Karpas-422 (cell line): ENCODE measurements around the gene GULP1. TPM values are rescaled to one million over a fixed set of nuclear protein-coding genes. Genes with fewer than 3 reads are reported as not detected.

Experiments
- DNase-seq: peaks from one replicate; pipeline ENCODE4 v3.0.0-alpha.2; 2015
- H2AFZ ChIP-seq: fragments of 200-600 bp; sonication (generic); 2 replicates; pipeline ENCODE4 v1.6.1; 2014; ENCODE audit warnings: antibody characterized with exemption, low read length, mixed read lengths
- H3K27ac ChIP-seq: fragments of 200-600 bp; sonication (generic); 2 replicates; pipeline ENCODE4 v1.5.1; 2014; ENCODE audit warnings: mild to moderate bottlenecking, low read length, moderate library complexity
- H3K27me3 ChIP-seq: fragments of 200-600 bp; sonication (generic); 2 replicates; pipeline ENCODE4 v1.6.1; 2014; ENCODE audit warnings: low read length, mixed read lengths
- H3K36me3 ChIP-seq: fragments of 200-600 bp; sonication (generic); 2 replicates; pipeline ENCODE4 v1.6.1; 2014; ENCODE audit warnings: low read length, mixed read lengths; ENCODE audit not compliant: insufficient read depth
- H3K4me1 ChIP-seq: fragments of 200-600 bp; sonication (generic); 2 replicates; pipeline ENCODE4 v1.6.1; 2014; ENCODE audit warnings: mild to moderate bottlenecking, low read length, mixed read lengths
- H3K4me2 ChIP-seq: fragments of 200-600 bp; sonication (generic); 2 replicates; pipeline ENCODE4 v1.6.1; 2014; ENCODE audit warnings: low read length, low read depth, mild to moderate bottlenecking; ENCODE audit not compliant: poor library complexity, severe bottlenecking
- H3K4me3 ChIP-seq: fragments of 200-600 bp; sonication (generic); 2 replicates; pipeline ENCODE4 v1.5.1; 2014; ENCODE audit warnings: mild to moderate bottlenecking, antibody characterized with exemption, low read length, mixed read lengths
- H3K79me2 ChIP-seq: fragments of 200-600 bp; sonication (generic); 2 replicates; pipeline ENCODE4 v1.6.1; 2014; ENCODE audit warnings: mild to moderate bottlenecking, low read length, mixed read lengths
- H3K9ac ChIP-seq: fragments of 200-600 bp; sonication (generic); 2 replicates; pipeline ENCODE4 v1.6.0; 2014; ENCODE audit warnings: low read length
- H3K9me2 ChIP-seq: fragments of 200-600 bp; sonication (generic), shearing (Covaris generic); replicated peaks from 2 replicates; pipeline ENCODE4 v1.6.0; 2014; ENCODE audit warnings: mild to moderate bottlenecking, low read length, moderate library complexity; ENCODE audit not compliant: insufficient read depth
- H3K9me3 ChIP-seq: fragments of 300-700, 200-600 bp; sonication (generic); 2 replicates; pipeline ENCODE4 v1.6.1; 2014; ENCODE audit warnings: low read length, mixed read lengths
- H4K20me1 ChIP-seq: fragments of 200-600 bp; sonication (generic); 2 replicates; pipeline ENCODE4 v1.6.1; 2014; ENCODE audit warnings: mild to moderate bottlenecking, antibody characterized with exemption, low read length, low read depth; ENCODE audit not compliant: insufficient read depth
- total RNA-seq: library from RNA; depleted of rRNA; stranded (reverse); fragments of >200 nt; shearing (Covaris generic); gene quantifications from 2 replicates; pipeline ENCODE4 v1.2.3, GENCODE V29; 2014; ENCODE audit warnings: low replicate concordance

GULP1 gene
- total RNA-seq, 1 experiment from 2014 or later = 0.41 TPM

DNA sequence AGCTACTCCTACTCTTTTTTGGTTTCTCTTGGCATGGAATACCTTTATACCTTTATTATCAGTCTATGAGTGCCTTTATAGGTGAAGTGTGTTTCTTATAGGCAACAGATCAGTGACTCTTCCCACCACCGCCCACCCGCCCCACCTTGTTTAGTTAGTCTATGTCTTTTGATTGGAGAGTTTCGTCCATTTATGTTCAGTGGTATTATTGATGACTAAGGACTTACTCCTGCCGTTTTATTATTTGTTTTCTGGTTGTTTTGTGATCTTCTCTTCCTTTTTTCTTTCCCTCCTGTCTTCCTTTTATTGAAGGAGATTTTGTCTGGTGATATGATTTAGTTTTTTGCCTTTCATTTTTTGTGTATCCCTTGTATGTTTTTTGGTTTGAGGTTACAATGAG, 179.5 kb downstream of the GULP1 start:
- Histone ChIP-seq H3K9me2 (no peaks in the 10 kb centered on the region), H3K9ac (no peak overlapping the region)
- DNase-seq = no peak

DNA sequence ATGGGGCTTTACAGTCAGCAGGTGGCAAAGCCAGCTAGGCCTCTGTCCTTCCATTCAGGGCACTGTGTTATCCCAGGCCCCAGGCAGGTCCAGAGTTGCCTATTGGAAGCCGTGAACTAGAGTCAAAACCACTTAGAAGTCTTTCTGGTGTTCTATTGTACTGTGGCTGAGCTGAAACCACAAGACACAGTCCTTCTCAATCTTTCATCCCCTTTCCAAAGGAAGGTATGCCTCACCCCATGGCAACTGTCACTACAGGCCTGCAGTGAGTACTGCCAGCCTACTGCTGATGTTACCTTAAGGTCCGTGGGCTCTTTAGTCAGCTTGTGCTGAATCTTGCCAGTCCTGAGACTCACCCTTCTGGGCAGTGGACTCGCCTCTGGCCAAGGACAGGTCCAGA, 181.6 kb downstream of the GULP1 start:
- H3K4me1 ChIP-seq = no peaks in the 10 kb centered on the region
- H3K79me2 ChIP-seq = no peaks in the 10 kb centered on the region
- DNase-seq = no peak

More for the DNA sequence above, 179.5 kb downstream of the GULP1 start:
- no peak overlapping the region for H3K4me2 ChIP-seq
- H3K36me3 ChIP-seq = no peaks in the 10 kb centered on the region
- no peaks in the 10 kb centered on the region for H3K4me1 ChIP-seq
- no peak overlapping the region for H3K4me3 ChIP-seq
- no peaks in the 10 kb centered on the region for H3K27me3 ChIP-seq
- H3K79me2 ChIP-seq = no peaks in the 10 kb centered on the region
- H3K27ac ChIP-seq = no peak overlapping the region
- peaks cover 14% of the 10 kb centered on the region for H3K9me3 ChIP-seq
- no peak overlapping the region for H2AFZ ChIP-seq
- no peaks in the 10 kb centered on the region for H4K20me1 ChIP-seq

DNA sequence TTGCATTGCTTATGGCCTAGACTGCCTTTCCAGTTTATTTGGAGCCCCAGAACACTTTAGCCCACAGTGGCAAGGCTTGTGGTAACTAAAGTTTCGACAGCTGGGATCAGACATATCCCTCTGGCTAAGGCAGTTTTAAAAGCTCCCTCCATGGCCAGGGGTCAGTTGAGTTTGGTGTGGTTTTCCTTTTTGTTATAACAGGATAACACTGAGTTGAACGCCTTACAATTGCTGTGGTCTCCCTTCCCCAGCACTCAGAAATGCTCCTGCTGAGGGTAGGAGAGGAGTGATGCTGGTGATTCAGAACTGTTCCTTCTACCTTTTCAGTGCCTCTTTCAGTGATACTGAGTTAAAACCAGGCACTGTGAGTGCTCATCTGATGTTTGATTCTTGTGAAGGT, 182.6 kb downstream of the GULP1 start:
- Histone ChIP-seq H3K36me3 (no peaks in the 10 kb centered on the region), H3K4me2 (no peak overlapping the region), H3K4me3 (no peak overlapping the region), H3K4me1 (no peaks in the 10 kb centered on the region), H3K27me3 (no peaks in the 10 kb centered on the region), H3K79me2 (no peaks in the 10 kb centered on the region), H3K9me3 (peaks cover 6% of the 10 kb centered on the region), H2AFZ (no peak overlapping the region), H3K9ac (no peak overlapping the region), H3K27ac (no peak overlapping the region), H3K9me2 (no peaks in the 10 kb centered on the region), H4K20me1 (no peaks in the 10 kb centered on the region)
- no peak for DNase-seq

More for the DNA sequence above, 181.6 kb downstream of the GULP1 start:
- no peak overlapping the region for H3K27ac ChIP-seq
- no peaks in the 10 kb centered on the region for H4K20me1 ChIP-seq
- H3K4me2 ChIP-seq = no peak overlapping the region
- no peaks in the 10 kb centered on the region for H3K36me3 ChIP-seq
- no peak overlapping the region for H3K9ac ChIP-seq
- H3K9me2 ChIP-seq = no peaks in the 10 kb centered on the region
- H3K9me3 ChIP-seq = peaks cover 14% of the 10 kb centered on the region
- no peaks in the 10 kb centered on the region for H3K27me3 ChIP-seq
- no peak overlapping the region for H2AFZ ChIP-seq
- H3K4me3 ChIP-seq = no peak overlapping the region

DNA sequence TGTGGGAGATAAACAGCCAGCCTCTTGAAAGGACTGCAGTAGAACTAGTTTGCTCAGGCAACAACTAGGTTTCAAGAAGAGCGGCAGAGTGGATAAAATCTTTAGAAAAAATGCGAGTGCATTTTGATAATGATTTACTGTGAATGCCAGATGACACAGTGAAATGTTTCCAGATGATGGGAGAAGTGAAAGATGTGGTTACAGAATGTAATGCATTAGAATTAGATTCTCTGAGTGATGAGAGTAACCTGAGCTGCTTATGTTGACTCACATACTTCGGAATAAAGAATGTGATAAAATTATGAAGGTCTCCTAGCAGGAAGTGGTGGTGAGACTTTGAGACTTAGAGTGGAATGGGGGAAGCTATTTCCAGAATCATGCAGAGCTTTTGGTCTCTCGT, 184.3 kb downstream of the GULP1 start:
- Histone ChIP-seq H3K79me2 (no peaks in the 10 kb centered on the region), H4K20me1 (no peaks in the 10 kb centered on the region), H3K4me3 (no peak overlapping the region), H3K9ac (no peak overlapping the region), H3K4me1 (no peaks in the 10 kb centered on the region), H3K4me2 (no peak overlapping the region), H2AFZ (no peak overlapping the region), H3K27me3 (no peaks in the 10 kb centered on the region), H3K27ac (no peak overlapping the region), H3K36me3 (no peaks in the 10 kb centered on the region), H3K9me3 (peaks cover 3% of the 10 kb centered on the region), H3K9me2 (no peaks in the 10 kb centered on the region)
- no peak for DNase-seq

DNA sequence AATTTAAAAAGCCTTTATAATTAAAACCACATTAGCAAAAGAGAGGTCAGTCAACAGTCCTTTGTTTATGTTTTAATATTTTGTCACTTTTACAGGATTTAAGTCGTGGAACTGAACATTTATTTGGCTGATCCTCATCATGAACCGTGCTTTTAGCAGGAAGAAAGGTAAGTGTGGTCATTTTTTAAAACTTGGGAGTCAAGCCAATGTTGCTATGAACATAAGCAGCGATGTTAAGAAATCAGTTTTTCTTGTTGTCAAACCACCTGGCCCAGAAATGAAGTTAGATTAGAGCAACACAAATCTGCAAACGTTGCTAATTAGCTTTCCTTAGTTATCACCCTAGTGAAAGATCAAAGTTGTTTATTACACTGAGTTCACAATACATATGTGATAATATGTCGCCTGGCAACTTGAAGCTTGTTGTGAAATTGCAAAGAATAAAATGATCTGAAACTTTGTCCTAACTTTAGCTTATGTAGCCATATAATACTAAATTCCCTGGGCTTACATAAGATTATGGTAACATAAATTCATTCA, 186.0 kb downstream of the GULP1 start:
- no peaks in the 10 kb centered on the region for H3K27me3 ChIP-seq
- no peaks in the 10 kb centered on the region for H3K9me2 ChIP-seq
- H2AFZ ChIP-seq = no peak overlapping the region
- no peaks in the 10 kb centered on the region for H3K36me3 ChIP-seq
- H3K79me2 ChIP-seq = no peaks in the 10 kb centered on the region
- no peak overlapping the region for H3K4me3 ChIP-seq
- peaks cover 3% of the 10 kb centered on the region for H3K9me3 ChIP-seq
- no peak overlapping the region for H3K9ac ChIP-seq
- no peaks in the 10 kb centered on the region for H4K20me1 ChIP-seq
- DNase-seq = no peak
- no peaks in the 10 kb centered on the region for H3K4me1 ChIP-seq
- H3K27ac ChIP-seq = no peak overlapping the region
- no peak overlapping the region for H3K4me2 ChIP-seq

DNA sequence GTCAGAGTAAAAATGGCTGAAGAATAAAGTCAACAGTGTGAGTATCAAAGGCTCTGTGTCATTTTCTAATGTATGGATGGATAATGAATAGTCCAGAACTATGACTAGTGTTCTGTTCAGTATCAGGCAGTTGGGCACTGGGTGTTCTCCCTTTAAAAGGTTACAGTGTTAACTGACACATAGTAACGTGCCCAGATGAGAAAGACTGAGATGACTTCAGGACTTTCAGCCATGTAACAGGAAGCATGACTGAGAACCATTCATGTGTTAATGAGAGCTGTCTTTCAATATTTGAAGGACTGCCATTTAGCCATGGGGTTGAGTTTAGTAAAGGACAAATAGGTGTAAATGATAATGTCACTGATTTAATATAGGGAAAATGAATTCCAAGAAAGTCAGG, 187.1 kb downstream of the GULP1 start:
- no peaks in the 10 kb centered on the region for H3K79me2 ChIP-seq
- no peak overlapping the region for H3K9ac ChIP-seq
- H3K4me2 ChIP-seq = no peak overlapping the region
- H3K9me3 ChIP-seq = peaks cover 3% of the 10 kb centered on the region
- H3K27ac ChIP-seq = no peak overlapping the region
- no peaks in the 10 kb centered on the region for H3K36me3 ChIP-seq
- no peak for DNase-seq
- no peaks in the 10 kb centered on the region for H3K4me1 ChIP-seq
- H4K20me1 ChIP-seq = no peaks in the 10 kb centered on the region
- no peaks in the 10 kb centered on the region for H3K9me2 ChIP-seq
- no peak overlapping the region for H3K4me3 ChIP-seq
- H2AFZ ChIP-seq = no peak overlapping the region
- no peaks in the 10 kb centered on the region for H3K27me3 ChIP-seq

DNA sequence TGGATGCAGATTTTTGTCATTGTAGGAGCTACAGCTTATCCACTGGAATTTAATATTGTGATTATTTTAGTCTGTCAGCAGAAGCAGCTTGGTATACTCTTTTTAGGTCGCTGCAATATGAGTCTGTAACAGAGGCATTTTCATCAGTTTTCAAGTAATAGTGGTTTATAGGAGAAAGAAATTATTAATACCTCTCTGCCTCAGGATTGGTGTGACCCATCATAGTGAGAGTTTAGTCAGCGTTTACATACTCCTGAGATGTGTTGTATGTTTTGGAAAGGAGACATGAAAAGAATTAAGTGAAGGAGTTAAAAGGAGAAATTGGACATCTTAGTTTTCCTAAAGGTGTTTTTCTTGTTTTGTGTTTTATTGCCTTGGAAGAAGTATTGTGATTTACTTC, 189.8 kb downstream of the GULP1 start:
- Histone ChIP-seq H3K9ac (no peak overlapping the region), H3K27me3 (no peaks in the 10 kb centered on the region), H3K79me2 (no peaks in the 10 kb centered on the region), H3K4me2 (no peak overlapping the region), H3K9me2 (no peaks in the 10 kb centered on the region), H2AFZ (no peak overlapping the region), H3K4me1 (no peaks in the 10 kb centered on the region), H3K4me3 (no peak overlapping the region), H3K9me3 (no peaks in the 10 kb centered on the region), H3K27ac (no peak overlapping the region), H3K36me3 (no peaks in the 10 kb centered on the region), H4K20me1 (no peaks in the 10 kb centered on the region)
- no peak for DNase-seq

DNA sequence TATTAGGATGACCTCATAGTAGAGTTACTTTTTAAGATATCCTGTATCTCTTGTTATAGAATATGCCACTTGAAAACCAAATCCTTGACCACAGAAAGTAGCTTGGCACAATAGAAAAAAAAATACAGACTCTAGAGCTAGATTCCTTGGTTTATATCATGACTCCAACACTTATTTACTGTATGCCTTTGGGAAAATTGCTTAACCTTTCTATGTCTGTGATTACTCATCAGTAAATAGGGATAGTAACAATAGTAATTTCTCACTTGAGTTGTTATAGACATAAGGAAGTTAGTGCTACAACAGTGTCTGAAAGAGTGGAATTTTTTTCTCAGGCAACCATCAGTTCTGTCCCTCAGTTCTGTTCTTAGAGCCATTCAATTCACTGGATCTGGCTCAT, 193.8 kb downstream of the GULP1 start:
- Histone ChIP-seq H3K4me2 (no peak overlapping the region), H3K79me2 (no peaks in the 10 kb centered on the region), H2AFZ (no peak overlapping the region), H3K36me3 (no peaks in the 10 kb centered on the region), H3K27me3 (no peaks in the 10 kb centered on the region), H3K9me3 (no peaks in the 10 kb centered on the region; the same call in 1 of the 2 replicates), H3K9ac (no peak overlapping the region), H3K27ac (no peak overlapping the region), H3K4me1 (no peaks in the 10 kb centered on the region), H3K4me3 (no peak overlapping the region), H3K9me2 (0 out of 2 replicates have a peak, but pooled peaks cover 3% of the 10 kb centered on the region), H4K20me1 (no peaks in the 10 kb centered on the region)
- no peak for DNase-seq

DNA sequence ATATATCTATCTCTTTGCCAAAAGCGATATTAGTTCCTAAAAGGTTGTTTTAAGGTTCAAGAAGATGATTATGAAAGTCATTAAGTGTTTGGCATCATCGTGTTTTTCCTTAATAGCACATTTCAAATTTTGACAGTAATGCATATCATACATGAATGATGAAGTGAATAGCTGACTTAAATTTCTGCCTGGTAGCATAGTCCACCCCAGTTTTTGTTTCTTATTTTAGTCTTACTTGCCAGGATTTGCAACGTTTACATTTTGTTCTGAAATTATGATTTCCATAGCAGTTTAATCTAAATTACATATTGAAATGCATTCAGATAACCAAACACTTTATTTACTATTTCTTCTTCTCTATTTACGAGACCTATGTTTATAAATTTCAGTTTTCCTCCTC, 201.1 kb downstream of the GULP1 start:
- no peaks in the 10 kb centered on the region for H3K27me3 ChIP-seq
- H2AFZ ChIP-seq = no peak overlapping the region
- H4K20me1 ChIP-seq = no peaks in the 10 kb centered on the region
- no peak overlapping the region for H3K9ac ChIP-seq
- H3K27ac ChIP-seq = no peak overlapping the region
- H3K4me2 ChIP-seq = no peak overlapping the region
- H3K79me2 ChIP-seq = no peaks in the 10 kb centered on the region
- no peak overlapping the region for H3K4me3 ChIP-seq
- H3K9me2 ChIP-seq = 0 out of 2 replicates have a peak, but pooled peaks cover 3% of the 10 kb centered on the region
- no peaks in the 10 kb centered on the region for H3K36me3 ChIP-seq
- DNase-seq = no peak
- H3K9me3 ChIP-seq = no peaks in the 10 kb centered on the region; the same call in 1 of the 2 replicates
- H3K4me1 ChIP-seq = no peaks in the 10 kb centered on the region
